Erythroblast (primary cell): ENCODE results near the gene FHDC1.

Experiments
- GATA1 ChIP-seq: IDR thresholded peaks from 2 replicates; pipeline ENCODE4 v1.6.1; 2011; ENCODE audit warnings: low read depth, mild to moderate bottlenecking, control low read depth, low read length, moderate library complexity
- POLR2A ChIP-seq: IDR thresholded peaks from 2 replicates; pipeline ENCODE4 v1.6.1; 2011; ENCODE audit warnings: mild to moderate bottlenecking, low read length

DNA sequence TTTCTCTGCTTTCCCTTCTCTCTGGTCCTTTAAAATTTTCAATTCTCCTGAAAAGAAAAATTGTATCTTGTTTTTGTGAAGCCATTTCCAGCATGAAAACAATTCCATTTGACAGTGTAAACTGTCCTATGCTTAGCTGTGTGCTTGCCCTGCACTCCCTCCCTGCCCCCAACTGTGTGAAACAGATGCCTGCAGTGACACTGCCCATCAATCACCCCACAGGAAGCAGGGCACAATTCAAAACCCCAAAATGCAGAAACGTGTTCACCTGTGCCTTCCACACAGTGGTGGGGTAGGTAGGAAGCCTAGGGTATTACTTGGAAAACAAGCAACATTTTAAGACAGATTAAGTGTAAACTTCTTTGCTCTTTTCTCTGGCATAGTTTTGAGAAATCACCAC, 6.2 kb upstream of the FHDC1 start:
- TF ChIP-seq POLR2A (no peak), GATA1 (no peak)
